GM19238 (cell line): ENCODE data around the gene CACNA2D3.

Experiments
- DNase-seq: peaks from one replicate; pipeline ENCODE4 v3.0.0; 2011; ENCODE audit warnings: low spot score; ENCODE audit not compliant: insufficient read length

CACNA2D3 gene

GRCh38 chr3:54837964-54838363 is 715.6 kb downstream of the CACNA2D3 start:
- no peak for DNase-seq

- no peak for DNase-seq
These were observed 719.1 kb downstream of the CACNA2D3 start for GRCh38 chr3:54841471-54841870.

DNA sequence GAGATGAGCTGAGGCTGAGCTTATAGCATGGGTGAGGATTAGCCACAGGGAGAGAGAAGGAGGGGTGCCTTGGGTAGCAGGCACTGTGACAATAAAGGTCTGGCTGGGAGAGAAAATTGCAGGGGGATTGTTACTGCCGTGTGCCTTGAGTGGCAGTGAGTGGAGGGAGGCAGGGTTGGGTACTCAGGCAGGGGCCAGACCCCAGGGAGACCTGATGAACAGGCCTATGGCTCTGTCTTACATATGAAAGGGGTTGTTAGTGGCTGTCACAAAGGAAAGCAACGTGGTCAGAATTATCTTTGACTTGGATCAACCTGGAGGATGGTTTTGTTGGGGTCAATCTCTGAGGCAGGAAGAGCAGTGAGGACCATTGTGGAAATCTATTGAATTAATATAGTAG is 721.0 kb downstream of the CACNA2D3 start:
- DNase-seq: no peak

GRCh38 chr3:54844211-54844610 is 721.9 kb downstream of the CACNA2D3 start:
- DNase-seq: no peak

GRCh38 chr3:54845011-54845410 is 722.7 kb downstream of the CACNA2D3 start:
- DNase-seq: no peak

- DNase-seq: no peak
These were observed 723.2 kb downstream of the CACNA2D3 start for GRCh38 chr3:54845551-54845950.

DNA sequence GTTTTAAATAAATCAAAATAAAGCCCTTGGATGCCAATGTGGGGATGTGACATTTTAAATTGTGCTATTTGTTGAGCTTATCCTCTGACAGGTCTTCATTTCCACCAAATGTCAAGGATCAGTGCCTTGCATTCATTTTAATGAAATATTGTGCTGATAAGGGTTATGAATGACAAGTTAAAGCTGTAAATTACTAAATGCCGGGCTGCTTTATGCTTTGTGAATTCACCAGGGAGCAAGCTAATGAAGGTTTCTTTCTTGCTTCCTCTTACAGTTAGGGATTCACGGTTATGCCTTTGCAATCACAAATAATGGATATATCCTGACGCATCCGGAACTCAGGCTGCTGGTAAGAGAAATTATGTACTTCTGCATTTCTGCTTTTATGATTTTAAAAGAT is 723.8 kb downstream of the CACNA2D3 start:
- no peak for DNase-seq

GRCh38 chr3:54847361-54847760 is 725.0 kb downstream of the CACNA2D3 start:
- DNase-seq: no peak

GRCh38 chr3:54849360-54849759 is 727.0 kb downstream of the CACNA2D3 start:
- no peak for DNase-seq

DNA sequence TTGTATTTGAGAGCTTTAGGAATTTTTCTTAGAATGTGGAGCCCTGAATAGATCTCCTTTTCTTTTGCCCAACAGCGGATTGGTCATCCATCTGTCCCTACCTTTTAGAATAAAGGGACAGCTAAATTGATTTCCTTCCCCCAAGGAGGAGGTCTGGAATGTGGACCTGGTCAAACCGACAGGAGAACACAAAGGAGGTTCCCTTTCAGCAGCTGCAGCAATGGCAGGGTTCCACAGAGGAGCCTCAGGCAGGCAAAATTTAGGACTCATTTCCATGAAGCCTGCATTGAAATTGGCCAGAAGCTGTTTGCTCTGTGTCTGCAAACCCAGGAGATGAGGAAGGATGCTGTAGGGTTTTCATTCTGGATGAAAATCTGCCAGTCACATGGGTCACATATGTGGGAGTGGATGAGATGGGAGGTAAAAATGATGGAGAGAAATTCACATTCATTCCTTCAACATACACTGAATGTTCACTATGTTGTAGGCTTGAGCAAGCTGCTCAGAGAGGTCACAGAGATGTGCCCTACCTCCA is 728.2 kb downstream of the CACNA2D3 start:
- DNase-seq: no peak

DNA sequence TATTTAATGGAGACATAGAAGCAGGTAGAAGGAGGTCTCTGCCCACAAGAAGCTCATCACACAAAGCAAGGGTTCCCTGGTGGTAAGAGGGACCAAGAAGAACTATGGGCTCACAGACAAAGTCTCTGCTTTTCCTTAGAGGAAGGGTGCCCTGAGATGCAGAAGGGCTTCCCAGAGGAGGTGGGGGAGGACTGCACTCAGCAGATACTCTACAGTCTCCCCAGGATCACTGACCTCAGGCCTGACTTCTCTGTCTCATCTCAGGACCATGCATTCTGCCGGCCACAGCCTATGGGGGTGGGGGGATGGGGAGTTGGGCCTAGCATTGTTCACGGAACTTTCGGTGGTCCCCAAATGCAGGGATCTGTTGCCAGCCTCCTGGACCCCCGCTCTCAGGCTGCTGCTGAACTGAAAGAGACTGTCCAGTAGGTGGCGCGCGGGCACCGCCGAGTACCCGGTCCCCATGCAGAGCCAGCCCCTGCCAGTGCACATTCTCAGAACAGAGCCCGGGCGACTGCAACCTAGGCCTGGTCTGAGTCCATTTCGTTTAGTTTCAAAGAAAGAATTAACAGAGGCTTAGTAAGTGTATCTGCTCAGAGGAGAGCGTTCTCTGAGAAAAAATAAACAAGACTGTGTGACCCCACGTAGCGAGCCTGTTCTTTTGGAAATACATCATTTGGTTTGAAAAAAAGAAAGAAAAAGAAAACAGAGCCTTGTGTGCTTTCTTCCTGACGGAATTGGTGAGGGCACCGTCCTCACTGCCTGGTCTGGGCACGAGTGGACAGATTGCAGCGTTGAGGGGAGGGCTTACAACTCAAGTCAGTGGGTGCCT is 731.4 kb downstream of the CACNA2D3 start:
- DNase-seq: peak; percentile 54

GRCh38 chr3:54856271-54856670 is 733.9 kb downstream of the CACNA2D3 start:
- DNase-seq: no peak

GRCh38 chr3:54857343-54857742 is 735.0 kb downstream of the CACNA2D3 start:
- no peak for DNase-seq

DNA sequence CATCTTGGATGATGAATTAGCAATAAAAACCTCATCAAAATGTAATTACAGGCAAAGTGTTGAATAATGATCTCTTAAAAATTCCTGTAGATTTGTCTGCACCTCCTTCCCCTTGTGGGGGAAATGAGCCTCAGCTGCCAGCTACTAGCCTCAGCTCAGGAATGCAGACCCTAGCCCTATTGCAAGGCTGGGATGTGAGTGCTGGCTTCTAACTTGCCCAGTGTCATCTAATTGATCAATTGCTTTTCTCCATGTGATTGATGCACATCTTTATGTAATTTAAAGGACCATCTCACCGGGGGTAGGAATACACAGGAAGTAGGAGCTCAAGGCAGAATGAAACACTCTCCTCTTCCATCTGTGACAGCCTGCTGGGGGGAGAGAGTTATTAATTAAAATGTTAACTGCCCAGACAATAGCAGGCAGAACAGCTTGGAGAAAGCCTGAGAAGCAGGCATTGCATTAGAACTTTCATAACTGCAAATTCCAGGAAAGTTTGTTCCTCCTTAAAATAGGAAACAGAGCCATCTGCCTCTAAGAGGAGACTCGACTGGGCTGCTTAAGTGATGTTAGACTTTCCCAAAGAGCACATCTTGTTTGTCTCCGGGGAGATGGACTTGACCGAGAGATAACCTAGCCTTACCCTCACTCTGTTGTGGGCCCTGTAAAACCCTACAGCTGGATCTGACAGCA is 735.9 kb downstream of the CACNA2D3 start:
- no peak for DNase-seq

DNA sequence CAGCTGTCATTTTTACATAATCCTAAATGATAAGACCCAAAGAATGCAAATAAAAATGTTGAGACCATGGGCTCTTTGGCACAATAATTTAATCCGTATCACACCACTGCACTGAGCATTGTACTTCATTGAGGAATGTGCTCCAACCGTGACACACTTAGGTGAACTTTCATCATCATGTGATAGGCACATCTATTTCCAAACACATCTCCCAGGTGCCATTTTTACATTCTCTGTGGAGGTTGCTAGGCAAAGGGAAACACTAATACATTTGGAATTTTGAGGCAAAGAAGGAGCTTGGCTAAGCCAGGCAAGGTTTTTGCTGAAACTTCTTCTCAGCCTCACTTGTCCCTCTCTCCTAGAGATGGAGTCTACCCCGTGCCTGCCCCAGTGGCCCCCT is 736.8 kb downstream of the CACNA2D3 start:
- DNase-seq: no peak

GRCh38 chr3:54861248-54862067 is 739.1 kb downstream of the CACNA2D3 start:
- no peak for DNase-seq

DNA sequence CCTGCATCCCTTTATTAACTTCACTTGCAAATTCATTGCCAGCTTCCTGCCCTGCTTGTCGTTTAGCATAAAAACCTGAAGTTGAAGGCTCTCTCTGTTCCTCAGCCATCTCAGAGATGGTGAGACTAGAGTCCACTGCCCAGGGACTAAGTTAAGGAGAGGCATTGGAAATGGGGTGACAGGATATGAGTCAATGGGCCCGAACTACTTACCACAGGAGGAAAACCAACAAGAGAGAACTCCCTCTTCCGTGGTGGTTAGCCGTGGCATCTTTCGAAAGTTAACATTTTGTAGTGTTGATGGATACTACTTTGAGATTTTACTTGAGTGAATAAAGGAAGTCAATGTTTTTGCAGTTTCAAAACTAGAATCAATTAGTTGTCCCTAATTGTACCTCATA is 740.2 kb downstream of the CACNA2D3 start:
- no peak for DNase-seq

DNA sequence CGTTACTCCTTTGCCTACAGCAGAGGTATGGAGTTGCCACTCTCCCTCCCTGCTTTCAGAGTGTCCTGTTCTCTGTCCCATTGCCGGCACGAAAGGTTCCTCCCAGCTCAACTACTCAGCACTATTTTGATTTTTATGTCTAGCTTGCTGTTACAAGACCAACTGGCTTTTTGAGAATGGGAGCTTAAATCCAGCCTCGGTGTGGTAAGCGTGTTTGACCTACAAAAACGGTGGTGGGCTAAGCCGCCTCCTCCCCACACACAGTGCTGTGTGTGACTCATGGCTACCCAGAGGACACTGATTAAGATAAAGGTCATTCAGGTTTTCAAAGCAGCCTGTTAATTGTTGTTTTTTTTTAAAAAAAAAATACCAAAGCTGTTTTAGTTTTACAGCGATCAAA is 741.0 kb downstream of the CACNA2D3 start:
- DNase-seq: no peak

GRCh38 chr3:54863786-54864185 is 741.4 kb downstream of the CACNA2D3 start:
- DNase-seq: no peak

- DNase-seq: no peak
These were observed 743.0 kb downstream of the CACNA2D3 start for GRCh38 chr3:54865316-54865715.

GRCh38 chr3:54866251-54866650 is 743.9 kb downstream of the CACNA2D3 start:
- no peak for DNase-seq

DNA sequence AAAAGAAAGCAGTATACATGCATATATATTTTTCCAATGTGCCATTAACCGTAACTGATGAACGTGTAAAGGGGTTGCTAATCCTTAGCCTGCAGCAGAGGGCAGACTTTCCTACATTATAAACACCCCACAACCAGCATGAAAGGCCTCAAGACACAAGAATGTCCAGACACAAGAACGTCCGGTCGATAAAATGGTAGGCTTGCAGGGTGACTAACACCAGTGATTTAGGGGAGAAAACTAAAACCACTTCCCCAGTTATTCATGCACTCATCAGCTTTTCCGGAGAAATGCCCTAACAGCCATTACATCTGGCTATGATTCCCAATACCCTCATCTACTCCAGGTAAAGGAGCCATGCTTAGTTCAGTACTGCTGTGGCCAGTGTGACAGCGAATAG is 748.1 kb downstream of the CACNA2D3 start:
- no peak for DNase-seq
